Jurkat, Clone E6-1 (cell line): ENCODE measurements around the gene CDS1.

Experiments used
- DNase-seq: peaks from one replicate; pipeline ENCODE4 v3.0.0-alpha.2; 2011; ENCODE audit warnings: low read depth, low spot score
- H3K4me3 ChIP-seq: 2 replicates; pipeline ENCODE4 v1.5.1; 2011; ENCODE audit warnings: mild to moderate bottlenecking, low read length, control low read depth, moderate library complexity

The CDS1 gene

GRCh38 chr4:84691170-84691691, 108.3 kb downstream of the CDS1 start:
- no peak for DNase-seq
- H3K4me3 ChIP-seq: no peak overlapping the region

DNA sequence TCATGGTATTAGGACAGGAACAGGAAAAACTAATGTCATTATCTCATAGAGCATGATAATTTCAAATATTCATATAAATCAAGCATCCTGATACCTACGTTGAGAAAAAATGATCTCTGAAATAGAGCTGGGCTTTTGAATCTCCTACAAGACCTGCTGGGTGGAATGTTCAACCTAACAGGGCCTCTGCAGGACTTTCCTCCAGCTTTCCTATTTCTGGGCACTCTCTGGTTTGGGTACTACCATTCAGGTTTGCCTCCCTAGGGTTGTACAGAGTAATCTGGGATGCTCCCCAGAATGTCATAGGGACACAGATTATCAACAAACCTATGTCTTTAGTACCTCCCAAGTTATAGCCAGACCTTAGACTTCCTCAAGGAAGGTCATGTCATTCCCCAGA, 108.9 kb downstream of the CDS1 start:
- DNase-seq: no peak
- no peak overlapping the region for H3K4me3 ChIP-seq

- DNase-seq: no peak
- H3K4me3 ChIP-seq: no peak overlapping the region
Observed at GRCh38 chr4:84697159-84697558, 114.2 kb downstream of the CDS1 start.

GRCh38 chr4:84697615-84698201, 114.8 kb downstream of the CDS1 start:
- no peak overlapping the region for H3K4me3 ChIP-seq
- DNase-seq: no peak

DNA sequence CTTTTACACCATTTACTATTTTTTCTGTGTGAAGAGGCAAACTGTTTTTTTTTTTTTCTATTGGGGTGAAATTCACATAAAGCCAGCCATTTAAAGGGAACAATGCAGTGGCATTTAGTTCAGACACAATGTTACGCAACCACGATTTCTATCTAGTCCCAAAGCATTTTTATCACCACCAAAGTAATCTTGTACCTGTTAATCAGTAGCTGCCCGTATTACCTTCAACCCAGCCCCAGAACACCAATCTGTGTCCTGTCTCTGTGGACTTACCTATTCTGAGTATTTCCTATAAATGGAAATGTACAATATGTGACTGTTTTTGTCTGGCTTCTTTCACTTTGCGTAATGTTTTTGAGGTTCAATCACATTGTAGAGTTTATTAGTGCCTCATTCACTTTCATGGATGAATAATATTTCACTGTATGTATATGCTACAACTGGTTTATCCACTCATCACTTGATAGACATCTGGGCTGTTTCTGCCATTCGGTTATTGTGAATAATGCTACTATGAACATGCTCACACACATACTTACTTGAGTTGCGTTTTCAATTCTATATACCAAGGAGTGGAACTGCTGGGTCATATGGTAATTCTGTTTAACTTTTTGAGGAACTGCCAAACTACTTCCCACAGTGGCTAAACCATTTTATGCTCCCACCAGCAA, 116.2 kb downstream of the CDS1 start:
- no peak for DNase-seq

More for the DNA sequence above, 116.2 kb downstream of the CDS1 start:
- H3K4me3 ChIP-seq: no peak overlapping the region
